Activated CD4-positive, alpha-beta T cell treated with anti-CD3 and anti-CD28 coated beads, Interleukin-2, amount 50 U/mL, for 24 hours (primary cell): ENCODE measurements around the gene HEXB.
"Not testable (repeated sequence)": the region's sequence is repeated elsewhere in the genome, so short reads cannot be mapped to it uniquely, and the experiment has no call there.

Experiments used
- DNase-seq, 2 donors: peaks; one replicate each; pipeline ENCODE4 v3.0.0-alpha.2; 2020; ENCODE audit warnings: low read depth in 1 of 2, low spot score in 1 of 2

The HEXB gene

GRCh38 chr5:74657165-74657564, 27.9 kb upstream of the HEXB start:
- no peak for DNase-seq

- DNase-seq, result no peak
These were observed 25.9 kb upstream of the HEXB start for GRCh38 chr5:74659172-74659571.

GRCh38 chr5:74660140-74660539, 24.9 kb upstream of the HEXB start:
- DNase-seq, result no peak

- DNase-seq, result no peak
These were observed 24.2 kb upstream of the HEXB start for GRCh38 chr5:74660873-74661272.

- DNase-seq, result no peak
These were observed 20.5 kb upstream of the HEXB start for GRCh38 chr5:74664551-74664950.

GRCh38 chr5:74665273-74665672, 19.8 kb upstream of the HEXB start:
- no peak for DNase-seq

- no peak for DNase-seq
These were observed 19.2 kb upstream of the HEXB start for GRCh38 chr5:74665816-74666215.

- DNase-seq, result no peak
These were observed 17.6 kb upstream of the HEXB start for GRCh38 chr5:74667396-74667795.

GRCh38 chr5:74669821-74670220, 15.2 kb upstream of the HEXB start:
- no peak for DNase-seq

- DNase-seq, result no peak
These were observed 14.5 kb upstream of the HEXB start for GRCh38 chr5:74670396-74671038.

- DNase-seq, result no peak
These were observed 12.7 kb upstream of the HEXB start for GRCh38 chr5:74672215-74672877.

- no peak for DNase-seq
These were observed 11.8 kb upstream of the HEXB start for GRCh38 chr5:74673011-74673790.

GRCh38 chr5:74676466-74676865, 8.6 kb upstream of the HEXB start:
- not testable (repeated sequence) for DNase-seq

- DNase-seq, result not testable (repeated sequence)
These were observed 6.9 kb upstream of the HEXB start for GRCh38 chr5:74678123-74678522.

- not testable (repeated sequence) for DNase-seq
These were observed 5.7 kb upstream of the HEXB start for GRCh38 chr5:74679300-74679699.

GRCh38 chr5:74679966-74680365, 5.1 kb upstream of the HEXB start:
- no peak for DNase-seq

GRCh38 chr5:74685979-74686631, 1.1 kb downstream of the HEXB start:
- no peak for DNase-seq

- DNase-seq, result no peak
These were observed 2.1 kb downstream of the HEXB start for GRCh38 chr5:74686962-74687751.

- DNase-seq, result no peak
These were observed 8.2 kb downstream of the HEXB start for GRCh38 chr5:74693191-74693590.

- DNase-seq, result no peak
These were observed 32.6 kb downstream of the HEXB start for GRCh38 chr5:74717596-74717995.

GRCh38 chr5:74722271-74722670, 37.2 kb downstream of the HEXB start:
- no peak for DNase-seq
